Measurements from ENCODE around the gene RTN1.

Gene RTN1

DNA sequence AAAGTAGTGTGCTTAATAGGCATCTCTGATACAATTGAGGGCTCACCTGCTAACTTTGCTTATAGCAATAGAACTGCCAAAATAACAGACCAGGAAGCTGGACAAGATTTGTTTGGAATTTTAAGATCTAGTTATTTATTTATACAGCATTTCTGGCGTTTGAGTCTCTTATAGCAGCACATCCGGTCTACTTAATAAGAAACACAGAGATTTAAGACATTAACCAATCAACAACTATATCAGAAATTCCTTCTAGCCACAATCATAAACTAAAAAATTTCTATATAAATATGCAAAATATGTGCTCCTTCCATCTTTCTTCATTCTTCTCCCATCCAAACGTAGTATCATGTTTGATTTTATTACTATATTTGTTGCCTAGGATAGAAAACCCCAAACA is 2.6 kb downstream of the RTN1 start:
- peaks cover 27% of the 10 kb centered on the region for H3K27me3 ChIP-seq (ENCODE audit: control insufficient read depth, low read length)
- no peaks in the 10 kb centered on the region for H3K36me3 ChIP-seq (ENCODE audit: control insufficient read depth, low read length)
- H3K4me1 ChIP-seq (ENCODE audit: control insufficient read depth, low read length), result no peaks in the 10 kb centered on the region
- no peaks in the 10 kb centered on the region for H3K79me2 ChIP-seq (ENCODE audit: control insufficient read depth, low read length)
- no peak overlapping the region for H3K27ac ChIP-seq (ENCODE audit: low read depth, low read length)
- no peaks in the 10 kb centered on the region for H3K9me3 ChIP-seq (ENCODE audit: control insufficient read depth, insufficient read depth, low read length)
- no peak overlapping the region for H3K4me2 ChIP-seq (ENCODE audit: low read length)
- TF ChIP-seq EZH2phosphoT487 (IDR thresholded peaks at IDR 0.05; ENCODE audit: borderline replicate concordance, low read length), result no peak
- TF ChIP-seq CTCF (IDR thresholded peaks at IDR 0.05; ENCODE audit: low read depth, low read length, poor library complexity, severe bottlenecking), result no peak
- no peaks in the 10 kb centered on the region for H3F3A ChIP-seq (ENCODE audit: control insufficient read depth, insufficient read depth)
- H4K20me1 ChIP-seq (ENCODE audit: control insufficient read depth, insufficient read depth, low read depth, low read length), result no peaks in the 10 kb centered on the region
- H3K9me2 ChIP-seq (replicated peaks; ENCODE audit: control insufficient read depth, low read length), result no peaks in the 10 kb centered on the region
- no peak overlapping the region for H3K4me3 ChIP-seq (ENCODE audit: low read length)

DNA sequence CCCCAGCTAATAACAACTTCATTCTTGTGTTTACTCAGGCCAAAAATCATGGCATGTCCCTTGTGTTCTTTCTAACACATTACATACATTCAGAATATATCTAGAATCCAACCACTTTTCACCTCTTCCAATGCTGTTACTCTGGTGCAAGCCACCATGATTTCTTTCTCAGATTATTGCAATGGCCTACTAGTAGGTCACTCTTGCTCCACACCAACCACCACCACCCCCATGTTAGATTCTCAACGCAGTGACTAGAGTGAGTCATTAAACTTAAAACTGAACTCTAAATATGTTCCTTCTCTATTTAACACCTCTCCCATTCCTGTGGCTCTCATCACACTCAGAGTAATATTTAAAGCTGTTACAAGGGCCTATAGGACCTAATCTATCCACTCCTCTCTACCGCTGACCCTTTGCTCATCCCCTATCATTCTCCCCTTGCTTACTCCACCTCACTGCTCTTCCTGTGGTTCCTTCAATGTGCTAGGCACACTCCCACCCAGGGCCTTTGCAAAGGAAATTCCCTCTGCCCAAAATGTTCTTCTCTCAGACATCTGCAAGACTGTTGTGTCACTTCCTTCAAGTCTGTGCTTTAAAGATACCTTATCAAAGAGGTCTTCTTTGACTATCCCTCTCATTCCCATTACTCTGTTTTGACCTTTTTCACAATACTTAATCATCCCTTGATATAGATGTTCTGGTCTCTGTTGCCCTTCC is 6.6 kb downstream of the RTN1 start:
- Histone ChIP-seq H3K9me3 (ENCODE audit: control insufficient read depth, insufficient read depth, low read length) (0 out of 2 replicates have a peak, but pooled peaks cover 6% of the 10 kb centered on the region), H3K4me2 (ENCODE audit: low read length) (no peak overlapping the region), H3K4me1 (ENCODE audit: control insufficient read depth, low read length) (no peaks in the 10 kb centered on the region), H3K27ac (ENCODE audit: low read depth, low read length) (no peak overlapping the region), H3K4me3 (ENCODE audit: low read length) (no peak overlapping the region), H3K79me2 (ENCODE audit: control insufficient read depth, low read length) (no peaks in the 10 kb centered on the region), H3K27me3 (ENCODE audit: control insufficient read depth, low read length) (no peaks in the 10 kb centered on the region; the same call in 1 of the 2 replicates), H3K36me3 (ENCODE audit: control insufficient read depth, low read length) (no peaks in the 10 kb centered on the region), H3K9me2 (replicated peaks; ENCODE audit: control insufficient read depth, low read length) (no peaks in the 10 kb centered on the region), H4K20me1 (ENCODE audit: control insufficient read depth, insufficient read depth, low read depth, low read length) (no peaks in the 10 kb centered on the region), H3F3A (ENCODE audit: control insufficient read depth, insufficient read depth) (no peaks in the 10 kb centered on the region)
- TF ChIP-seq CTCF (IDR thresholded peaks at IDR 0.05; ENCODE audit: low read depth, low read length, poor library complexity, severe bottlenecking) (no peak), EZH2phosphoT487 (IDR thresholded peaks at IDR 0.05; ENCODE audit: borderline replicate concordance, low read length) (no peak)

DNA sequence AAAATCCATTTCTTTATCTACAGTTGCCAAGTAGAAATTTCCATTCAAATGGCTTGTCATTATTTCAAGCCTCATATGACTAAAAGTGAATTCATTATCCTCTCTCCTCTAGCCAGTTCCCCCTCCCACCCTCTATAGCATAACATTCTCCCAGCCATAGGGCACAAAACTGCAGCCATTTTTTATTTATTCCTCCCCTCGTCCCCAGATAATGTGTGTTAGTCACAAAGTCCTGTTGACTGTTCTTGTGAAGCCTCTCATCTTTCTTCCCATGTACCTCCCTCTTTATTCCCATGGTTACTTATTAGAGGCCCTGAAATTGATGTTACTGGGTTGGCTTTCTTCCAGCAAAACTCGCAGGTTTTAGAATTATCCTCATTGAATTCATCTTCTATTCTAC is 13.2 kb downstream of the RTN1 start:
- no peak overlapping the region for H3K4me3 ChIP-seq (ENCODE audit: low read length)
- no peaks in the 10 kb centered on the region for H3K9me2 ChIP-seq (replicated peaks; ENCODE audit: control insufficient read depth, low read length)
- no peak overlapping the region for H3K4me2 ChIP-seq (ENCODE audit: low read length)
- H4K20me1 ChIP-seq (ENCODE audit: control insufficient read depth, insufficient read depth, low read depth, low read length), result no peaks in the 10 kb centered on the region
- H3K9me3 ChIP-seq (ENCODE audit: control insufficient read depth, insufficient read depth, low read length), result 0 out of 2 replicates have a peak, but pooled peaks cover 6% of the 10 kb centered on the region
- H3K27ac ChIP-seq (ENCODE audit: low read depth, low read length), result no peak overlapping the region
- H3K36me3 ChIP-seq (ENCODE audit: control insufficient read depth, low read length), result no peaks in the 10 kb centered on the region
- no peak for TF ChIP-seq CTCF (IDR thresholded peaks at IDR 0.05; ENCODE audit: low read depth, low read length, poor library complexity, severe bottlenecking)
- TF ChIP-seq EZH2phosphoT487 (IDR thresholded peaks at IDR 0.05; ENCODE audit: borderline replicate concordance, low read length), result no peak
- no peaks in the 10 kb centered on the region for H3K27me3 ChIP-seq (ENCODE audit: control insufficient read depth, low read length)
- no peaks in the 10 kb centered on the region for H3F3A ChIP-seq (ENCODE audit: control insufficient read depth, insufficient read depth)
- H3K4me1 ChIP-seq (ENCODE audit: control insufficient read depth, low read length), result no peaks in the 10 kb centered on the region
- H3K79me2 ChIP-seq (ENCODE audit: control insufficient read depth, low read length), result no peaks in the 10 kb centered on the region
